ENCODE data around the gene ZFYVE28.
"Not testable (repeated sequence)": the region's sequence is repeated elsewhere in the genome, so short reads cannot be mapped to it uniquely, and the experiment has no call there.

Gene ZFYVE28

DNA sequence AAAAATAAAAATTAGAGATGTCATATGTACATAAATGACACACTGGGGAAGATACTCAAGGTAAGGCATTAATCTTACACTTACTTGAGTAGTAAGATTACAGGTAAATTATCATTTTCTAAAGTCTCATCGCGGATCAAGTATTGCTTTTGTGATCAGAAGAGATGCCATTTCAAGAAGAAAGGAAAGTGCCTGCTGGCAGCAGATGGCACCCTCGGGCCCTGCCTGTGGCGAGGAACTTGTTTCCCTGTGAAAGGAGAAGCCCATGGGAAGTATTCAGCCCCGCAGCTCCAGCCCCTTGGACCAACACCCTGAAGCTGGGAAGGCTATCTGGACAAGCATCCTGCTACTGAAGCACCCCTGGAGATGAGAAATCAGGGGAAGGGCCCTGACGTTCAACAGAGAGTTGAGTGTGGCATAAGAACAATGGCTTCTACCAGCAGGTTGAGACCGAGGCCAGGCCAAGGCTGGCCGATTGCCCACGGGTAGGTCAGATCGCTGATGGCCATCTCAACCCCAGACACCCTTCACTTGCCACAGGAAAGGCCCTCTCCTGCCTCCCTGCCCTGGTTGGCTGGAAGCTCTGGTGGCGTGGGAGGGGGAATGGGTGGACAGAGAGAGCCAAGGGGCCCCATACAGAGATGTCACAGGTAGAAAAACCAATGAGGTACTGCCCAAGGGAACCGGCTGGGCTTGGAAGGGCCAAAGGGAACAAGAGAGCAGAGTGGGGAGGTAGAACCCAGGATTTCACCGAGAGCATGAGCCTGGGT lies 137.7 kb downstream of the ZFYVE28 start:
- no peak overlapping the region for H3K27ac Mint-ChIP-seq
- no peak overlapping the region for H3K4me3 Mint-ChIP-seq
- DNase-seq: no peak
- no peaks in the 10 kb centered on the region for H3K36me3 Mint-ChIP-seq (ENCODE audit: low read depth)
- H3K4me1 Mint-ChIP-seq: peaks cover 17% of the 10 kb centered on the region
- TF ChIP-seq, protein P1, sequence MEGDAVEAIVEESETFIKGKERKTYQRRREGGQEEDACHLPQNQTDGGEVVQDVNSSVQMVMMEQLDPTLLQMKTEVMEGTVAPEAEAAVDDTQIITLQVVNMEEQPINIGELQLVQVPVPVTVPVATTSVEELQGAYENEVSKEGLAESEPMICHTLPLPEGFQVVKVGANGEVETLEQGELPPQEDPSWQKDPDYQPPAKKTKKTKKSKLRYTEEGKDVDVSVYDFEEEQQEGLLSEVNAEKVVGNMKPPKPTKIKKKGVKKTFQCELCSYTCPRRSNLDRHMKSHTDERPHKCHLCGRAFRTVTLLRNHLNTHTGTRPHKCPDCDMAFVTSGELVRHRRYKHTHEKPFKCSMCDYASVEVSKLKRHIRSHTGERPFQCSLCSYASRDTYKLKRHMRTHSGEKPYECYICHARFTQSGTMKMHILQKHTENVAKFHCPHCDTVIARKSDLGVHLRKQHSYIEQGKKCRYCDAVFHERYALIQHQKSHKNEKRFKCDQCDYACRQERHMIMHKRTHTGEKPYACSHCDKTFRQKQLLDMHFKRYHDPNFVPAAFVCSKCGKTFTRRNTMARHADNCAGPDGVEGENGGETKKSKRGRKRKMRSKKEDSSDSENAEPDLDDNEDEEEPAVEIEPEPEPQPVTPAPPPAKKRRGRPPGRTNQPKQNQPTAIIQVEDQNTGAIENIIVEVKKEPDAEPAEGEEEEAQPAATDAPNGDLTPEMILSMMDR (IDR thresholded peaks at IDR 0.05): no peak
- peaks cover 16% of the 10 kb centered on the region for H3K27me3 Mint-ChIP-seq (ENCODE audit: low read depth, poor library complexity)
- H3K9me3 Mint-ChIP-seq: no peaks in the 10 kb centered on the region

DNA sequence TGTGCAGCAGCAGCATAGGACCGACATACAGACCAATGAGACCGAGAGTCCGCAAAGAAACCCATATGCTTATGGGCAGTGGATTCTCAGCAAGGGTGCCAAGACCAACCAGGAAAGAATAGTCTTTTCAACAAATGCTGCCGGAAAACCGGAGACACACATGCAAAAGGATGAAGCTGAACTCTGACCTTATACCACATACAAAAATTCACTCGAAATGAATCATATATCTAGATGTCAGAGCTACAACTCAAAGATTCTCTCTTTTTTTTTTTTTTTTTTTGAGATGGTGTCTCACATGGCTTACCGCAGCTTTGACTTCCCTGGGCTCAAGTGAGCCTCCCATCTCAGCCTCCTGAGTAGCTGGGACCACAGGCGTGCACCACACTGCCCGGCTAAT lies 140.5 kb downstream of the ZFYVE28 start:
- TF ChIP-seq, protein P1 (IDR thresholded peaks at IDR 0.05): no peak
- Mint-ChIP-seq H3K27me3 (ENCODE audit: low read depth, poor library complexity) (peaks cover 14% of the 10 kb centered on the region), H3K4me1 (peaks cover 34% of the 10 kb centered on the region), H3K36me3 (ENCODE audit: low read depth) (no peaks in the 10 kb centered on the region), H3K4me3 (no peak overlapping the region), H3K9me3 (no peaks in the 10 kb centered on the region), H3K27ac (no peak overlapping the region)
- no peak for DNase-seq

DNA sequence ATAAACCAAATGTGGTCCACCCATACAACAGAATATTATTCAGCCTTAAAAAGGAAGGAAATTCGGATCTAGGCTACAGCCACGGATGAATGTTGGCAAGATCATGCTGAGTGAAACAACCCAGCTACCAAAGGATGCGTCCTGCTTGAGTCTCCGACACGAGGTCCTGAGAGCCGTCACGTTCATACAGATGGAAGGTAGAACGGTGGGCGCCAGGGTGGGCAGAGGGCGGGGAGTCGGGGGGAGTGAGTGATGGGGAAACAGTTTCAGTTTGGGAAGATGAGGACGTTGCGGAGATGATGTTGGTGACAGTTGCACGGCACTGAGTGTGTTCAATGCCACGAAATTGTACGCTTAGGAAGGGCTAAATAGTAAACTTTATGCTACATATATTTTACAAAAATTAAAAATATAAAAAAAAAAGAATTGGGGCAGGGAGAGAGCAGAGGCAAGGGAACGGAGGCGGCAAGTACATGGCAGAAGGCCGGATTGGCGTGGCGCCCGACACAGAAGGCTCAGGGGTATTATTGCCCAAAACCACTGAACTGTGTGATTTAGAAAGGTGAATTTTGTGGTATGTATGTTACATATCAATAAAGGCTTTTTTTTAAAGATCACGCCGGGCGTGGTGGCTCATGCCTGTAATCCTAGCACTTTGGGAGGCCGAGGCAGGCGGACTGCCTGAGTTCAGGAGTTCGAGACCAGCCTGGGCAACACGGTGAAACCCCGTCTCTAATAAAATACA lies 141.7 kb downstream of the ZFYVE28 start:
- Mint-ChIP-seq H3K36me3 (ENCODE audit: low read depth) (no peaks in the 10 kb centered on the region), H3K27ac (no peak overlapping the region), H3K4me3 (no peak overlapping the region), H3K27me3 (ENCODE audit: low read depth, poor library complexity) (peaks cover 12% of the 10 kb centered on the region), H3K9me3 (no peaks in the 10 kb centered on the region), H3K4me1 (peaks cover 38% of the 10 kb centered on the region)
- no peak for DNase-seq
- TF ChIP-seq, protein P1 (IDR thresholded peaks at IDR 0.05): no peak

DNA sequence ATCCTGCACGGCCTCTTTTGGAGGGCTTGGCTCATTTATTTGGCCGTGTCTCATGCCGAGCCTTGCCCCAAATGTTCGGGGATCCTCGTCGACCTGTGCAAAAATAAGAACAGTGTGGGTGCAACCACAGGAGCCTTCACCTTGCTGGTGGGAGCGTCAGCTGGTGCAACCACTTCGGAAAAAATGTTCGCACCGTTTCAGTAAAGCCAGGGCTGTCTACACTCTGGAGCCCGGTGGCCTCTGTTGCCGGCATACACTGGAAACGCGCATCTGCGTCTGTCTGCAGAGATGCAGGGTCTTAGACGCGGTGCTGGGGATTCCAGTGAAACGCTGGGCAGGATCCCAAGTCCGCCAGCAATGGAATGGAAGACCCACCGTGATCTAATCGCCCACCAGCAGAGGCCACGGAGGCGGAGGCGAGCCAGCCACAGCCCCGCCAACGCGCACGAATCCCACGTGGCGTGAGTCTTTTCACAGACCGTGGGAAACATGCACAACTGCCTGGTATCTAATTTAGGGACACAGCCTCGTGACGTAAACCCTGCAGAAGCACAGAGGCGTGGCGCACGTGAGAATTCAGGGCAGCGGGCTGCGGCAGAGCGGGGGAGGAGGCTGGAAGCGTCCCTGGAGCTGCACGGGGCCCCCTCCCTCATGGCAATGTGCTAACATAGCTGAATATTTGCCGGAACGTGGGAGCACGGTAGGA lies 142.7 kb downstream of the ZFYVE28 start:
- TF ChIP-seq, protein P1 (IDR thresholded peaks at IDR 0.05): no peak
- H3K27me3 Mint-ChIP-seq (ENCODE audit: low read depth, poor library complexity): peaks cover 7% of the 10 kb centered on the region
- DNase-seq: no peak
- H3K4me1 Mint-ChIP-seq: peaks cover 28% of the 10 kb centered on the region
- no peaks in the 10 kb centered on the region for H3K9me3 Mint-ChIP-seq
- no peaks in the 10 kb centered on the region for H3K36me3 Mint-ChIP-seq (ENCODE audit: low read depth)
- H3K4me3 Mint-ChIP-seq: no peak overlapping the region
- no peak overlapping the region for H3K27ac Mint-ChIP-seq

DNA sequence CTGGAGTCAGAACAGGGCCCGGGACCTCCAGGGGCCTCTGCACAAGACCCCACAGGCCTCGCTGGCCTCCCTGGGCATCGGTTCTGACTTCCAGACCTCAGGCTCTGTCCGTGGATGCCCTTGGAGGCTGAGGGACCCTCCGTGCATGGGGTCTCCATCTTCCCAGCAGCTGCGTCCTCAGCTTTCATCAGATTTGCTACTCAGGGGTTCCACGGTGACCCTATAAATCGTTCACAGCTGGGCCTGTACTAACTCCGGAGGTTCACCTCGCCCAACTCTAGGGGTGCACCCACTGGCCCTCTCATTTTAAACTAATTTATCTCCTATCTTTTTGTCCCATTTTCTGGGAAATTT lies 143.4 kb downstream of the ZFYVE28 start:
- peaks cover 30% of the 10 kb centered on the region for H3K4me1 Mint-ChIP-seq
- H3K36me3 Mint-ChIP-seq (ENCODE audit: low read depth); H3K4me3 Mint-ChIP-seq; H3K9me3 Mint-ChIP-seq; DNase-seq; H3K27me3 Mint-ChIP-seq (ENCODE audit: low read depth, poor library complexity); H3K27ac Mint-ChIP-seq: not testable (repeated sequence)

DNA sequence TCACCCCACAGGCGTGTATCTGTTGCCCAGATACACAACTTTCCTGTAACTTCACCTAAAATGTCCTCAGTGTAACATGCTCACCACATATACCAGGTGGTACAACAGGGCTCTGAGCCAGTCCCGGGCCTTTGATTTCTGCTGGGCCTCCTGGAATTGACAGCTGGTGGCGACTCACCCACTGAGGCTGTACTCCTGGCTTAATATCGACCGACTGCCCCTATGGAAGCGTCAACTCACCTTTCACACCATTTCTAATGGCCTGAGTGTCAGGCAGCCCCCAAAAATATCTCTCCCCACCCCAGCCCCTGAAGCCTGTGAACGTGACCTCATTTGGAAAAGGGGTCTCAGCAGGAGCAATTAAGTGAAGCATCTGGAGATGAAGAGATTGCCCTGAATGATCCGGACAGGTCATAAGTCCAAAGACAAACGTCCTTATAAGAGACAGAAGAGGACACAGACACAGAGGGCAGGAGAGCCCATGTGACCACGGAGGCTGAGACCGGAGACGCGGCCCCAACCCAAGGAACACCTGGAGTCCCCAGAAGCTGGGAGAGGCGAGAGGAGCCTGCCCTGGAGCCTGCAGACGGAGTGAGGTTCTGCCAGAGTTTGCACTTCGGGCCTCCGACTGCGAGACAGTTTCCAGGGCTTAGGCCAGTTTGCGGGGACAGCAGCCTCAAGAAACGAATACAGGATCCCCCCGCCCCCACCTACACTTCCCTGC lies 144.0 kb downstream of the ZFYVE28 start:
- H3K36me3 Mint-ChIP-seq (ENCODE audit: low read depth): no peaks in the 10 kb centered on the region
- H3K4me3 Mint-ChIP-seq: peak overlapping the region; percentile 19
- H3K4me1 Mint-ChIP-seq: peaks cover 35% of the 10 kb centered on the region
- peaks cover 7% of the 10 kb centered on the region for H3K27me3 Mint-ChIP-seq (ENCODE audit: low read depth, poor library complexity)
- peak overlapping the region; percentile 71 for H3K27ac Mint-ChIP-seq
- DNase-seq: no peak
- TF ChIP-seq, protein P1 (IDR thresholded peaks at IDR 0.05): no peak
- H3K9me3 Mint-ChIP-seq: no peaks in the 10 kb centered on the region
